NCI-H82 treated with DMSO at 0.1 percent for 48 hours (cell line): ENCODE data around the gene RAET1L.
"Not testable (repeated sequence)": the region's sequence is repeated elsewhere in the genome, so short reads cannot be mapped to it uniquely, and the experiment has no call there.

Source experiments
- DNase-seq: peaks from one replicate; lab custom pipeline; 2025; ENCODE audit not compliant: unreplicated experiment; lab: John Stamatoyannopoulos, UW

RAET1L gene

DNA sequence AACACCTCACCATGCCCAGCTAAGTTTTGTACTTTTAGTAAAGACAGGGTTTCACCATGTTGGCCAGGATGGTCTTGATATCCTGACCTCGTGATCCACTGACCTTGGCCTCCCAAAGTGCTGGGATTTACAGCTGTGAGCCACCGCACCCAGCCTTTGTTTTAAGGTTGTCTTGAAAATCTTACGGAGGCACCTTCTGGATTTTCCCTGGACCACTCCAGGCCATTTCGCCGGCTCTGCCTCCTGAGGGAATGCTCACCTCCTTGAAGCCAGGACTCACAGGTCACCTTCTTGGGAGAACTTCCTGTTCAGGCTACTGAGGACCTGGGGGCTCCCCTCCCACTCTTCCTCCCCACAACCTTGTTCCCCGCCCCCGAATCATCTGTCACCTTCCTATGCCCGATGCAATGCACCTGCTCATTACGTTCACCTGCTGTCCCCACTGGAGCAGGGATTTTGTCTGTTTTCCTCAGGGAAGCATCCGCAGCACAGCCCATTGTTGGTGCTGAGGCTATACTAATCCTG lies 19.4 kb upstream of the RAET1L start:
- no peak for DNase-seq

DNA sequence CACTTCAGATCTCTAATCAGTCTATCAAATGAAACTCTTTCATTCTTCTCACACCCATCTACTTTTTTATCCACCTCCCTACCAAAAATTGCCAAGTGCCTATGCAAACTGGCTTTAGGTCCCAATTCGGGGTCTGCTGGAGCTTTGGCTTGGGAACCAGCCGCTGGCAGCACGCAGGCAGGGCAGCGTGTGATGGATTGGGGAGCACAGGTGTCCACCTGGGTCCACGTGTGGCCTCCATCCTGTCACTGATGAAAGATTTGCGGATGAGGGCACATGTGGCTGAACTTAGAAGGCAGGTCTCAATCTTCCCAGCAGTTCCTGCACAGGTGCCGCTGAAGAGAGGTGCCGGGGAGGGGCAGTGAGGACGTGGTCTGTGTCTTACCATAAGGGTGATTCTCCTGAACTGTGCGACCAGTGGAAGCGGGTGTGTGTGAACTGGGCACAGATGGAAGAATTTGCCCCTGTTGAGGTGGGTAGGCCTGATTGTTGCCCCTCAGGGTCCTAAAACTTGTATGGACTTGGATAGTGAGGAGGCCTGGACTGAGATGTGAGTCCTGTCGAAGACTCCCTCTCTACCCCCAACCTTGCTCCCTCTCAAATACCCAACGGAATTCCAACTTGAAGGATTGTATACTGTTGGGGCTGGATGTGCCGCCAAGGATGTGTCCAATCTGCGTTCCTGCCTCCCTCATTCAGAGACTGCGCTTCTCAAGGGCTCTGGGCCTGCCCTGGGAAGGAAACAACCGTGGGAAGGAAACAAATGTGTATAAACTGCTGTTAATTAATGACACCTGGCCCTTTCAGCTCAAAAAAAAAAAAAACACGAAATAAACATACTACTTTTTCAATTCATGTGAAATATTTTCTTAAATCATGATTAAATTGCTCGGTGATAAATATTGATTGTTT lies 18.4 kb upstream of the RAET1L start:
- DNase-seq: no peak

DNA sequence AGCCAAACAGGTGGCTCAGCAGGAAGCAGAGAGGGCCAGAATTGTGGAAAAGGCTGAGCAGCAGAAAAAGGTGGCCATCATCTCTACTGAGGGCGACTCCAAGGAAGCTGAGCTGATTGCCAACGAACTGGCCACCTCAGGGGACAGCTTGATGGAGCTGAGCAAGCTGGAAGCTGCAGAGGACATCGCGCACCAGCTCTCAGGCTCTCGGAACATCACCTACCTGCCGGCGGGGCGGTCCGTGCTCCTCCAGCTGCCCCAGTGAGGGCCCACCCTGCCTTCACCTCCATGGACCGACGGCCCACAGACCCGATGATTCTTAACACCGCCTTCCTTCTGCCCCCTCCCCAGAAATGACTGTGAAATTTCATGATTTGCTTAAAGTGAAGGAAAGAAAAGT lies 17.8 kb upstream of the RAET1L start:
- DNase-seq: no peak

DNA sequence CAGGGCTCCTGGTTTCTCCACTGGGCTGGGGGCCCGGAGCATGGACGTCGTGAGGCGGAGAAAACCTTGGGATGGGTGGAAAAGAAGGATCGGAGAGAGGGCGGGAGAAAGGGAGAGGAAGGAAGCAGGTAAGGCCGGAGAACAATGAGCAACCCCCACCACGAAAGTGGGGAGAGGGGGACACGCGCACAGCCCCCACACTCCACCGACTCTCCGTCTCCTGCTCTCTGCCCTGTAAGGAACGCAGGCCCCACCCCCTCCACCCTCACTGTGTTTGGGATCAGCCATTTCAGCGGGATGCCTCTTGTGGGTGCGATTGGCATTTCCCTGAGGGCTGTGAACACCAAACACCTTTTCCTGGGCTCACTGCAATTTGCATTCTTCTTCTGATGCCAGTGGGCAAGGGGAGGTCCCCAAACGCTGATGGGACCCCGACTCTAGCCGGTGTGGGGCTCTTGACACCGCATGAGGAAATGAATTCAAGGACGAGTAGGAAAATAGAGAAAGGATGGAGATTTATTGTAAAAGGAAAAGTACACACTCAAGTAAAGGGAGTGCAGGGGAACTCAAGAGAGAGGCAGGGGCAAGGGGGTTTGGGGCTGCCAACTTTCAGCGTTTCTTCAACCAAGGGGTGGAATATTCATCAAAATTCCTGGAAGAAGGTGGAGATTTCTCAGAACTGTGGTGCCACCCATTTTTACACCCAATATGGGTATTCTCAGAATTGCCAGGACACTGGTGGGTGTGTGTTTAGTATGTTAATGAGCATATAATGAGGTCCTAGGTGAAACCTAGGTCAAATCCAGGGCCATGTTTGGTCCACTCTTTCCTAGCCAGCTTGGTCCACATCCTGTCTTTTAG lies 13.1 kb upstream of the RAET1L start:
- DNase-seq: no peak

DNA sequence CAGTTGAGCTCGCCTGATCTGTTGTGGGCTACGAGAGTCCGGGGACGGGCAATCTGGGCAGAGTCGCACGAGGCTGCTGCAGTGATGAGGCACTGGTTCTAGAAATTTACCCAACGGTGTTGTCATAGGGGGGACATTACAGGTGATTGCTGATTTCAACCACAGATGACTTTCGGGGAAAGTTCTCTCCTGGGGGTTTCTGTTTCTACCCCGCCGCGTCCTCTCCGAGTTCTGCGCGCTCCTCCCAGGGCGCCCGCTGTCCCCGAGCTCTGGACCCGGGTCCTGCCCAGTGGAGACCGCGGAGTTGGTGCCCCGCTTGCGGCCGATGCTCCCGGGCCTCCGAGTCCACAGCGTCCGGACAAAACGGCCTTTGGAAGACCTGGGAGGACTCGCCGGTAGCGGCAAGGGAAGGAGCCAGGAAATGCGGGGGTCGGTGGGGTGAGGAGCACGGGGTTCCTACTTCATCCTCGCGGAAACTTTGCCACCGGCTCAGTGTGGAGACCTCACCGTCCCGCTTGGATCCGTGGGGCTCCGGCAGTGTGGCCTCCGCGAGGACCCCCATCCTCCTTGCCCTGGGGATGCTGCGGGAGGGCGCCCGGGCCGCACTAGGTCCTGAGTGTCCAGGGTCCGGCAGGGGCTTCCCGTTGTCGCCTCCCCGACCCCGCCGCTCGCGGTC lies 12.3 kb upstream of the RAET1L start:
- no peak for DNase-seq

DNA sequence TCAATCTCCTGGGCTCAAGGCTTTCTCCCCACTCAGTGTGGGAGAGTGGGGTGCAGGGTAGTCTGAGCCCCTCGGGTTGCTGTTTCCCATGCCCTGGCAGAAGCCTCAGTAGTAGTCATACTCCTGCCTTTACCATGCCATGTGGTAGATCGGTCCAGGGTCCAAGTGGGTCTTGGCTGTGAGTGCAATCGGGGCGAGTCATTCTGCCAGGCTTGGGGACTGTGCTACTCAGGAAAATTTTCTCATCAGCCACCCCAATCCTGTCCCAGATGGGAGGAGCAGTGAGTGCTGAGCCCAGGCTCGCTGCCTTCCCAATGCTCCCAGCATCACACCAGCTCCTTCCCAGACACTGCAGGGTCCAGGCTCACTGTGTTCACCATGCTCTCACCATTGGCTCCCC lies 10.7 kb upstream of the RAET1L start:
- DNase-seq: no peak

DNA sequence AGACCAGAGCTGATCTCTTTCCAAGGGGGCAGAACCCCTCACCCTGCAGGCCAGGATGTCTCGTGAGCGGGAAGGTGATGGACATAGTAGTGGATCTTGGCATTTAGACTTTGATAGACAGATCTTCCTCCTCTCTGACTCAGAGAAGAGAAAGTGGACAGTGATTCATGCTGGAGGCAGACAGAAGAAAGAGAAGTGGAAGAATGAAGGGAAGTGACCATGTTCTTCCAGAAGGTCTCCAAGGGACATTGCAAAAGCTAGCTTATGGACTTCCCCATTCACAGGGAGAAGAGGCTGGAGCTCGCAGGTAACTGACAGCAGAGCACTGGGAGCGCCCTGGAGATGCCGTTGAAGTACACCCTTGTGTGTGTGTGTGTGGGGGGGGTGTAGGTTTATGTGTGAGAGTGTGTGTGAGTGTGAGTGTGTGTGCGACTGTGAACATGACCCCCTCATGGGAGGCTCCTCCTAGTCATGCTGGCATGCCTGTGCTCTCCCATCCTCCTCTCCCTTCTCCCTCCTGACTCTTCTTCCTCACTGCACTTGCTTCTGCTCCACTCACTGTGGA lies 8.0 kb upstream of the RAET1L start:
- no peak for DNase-seq

DNA sequence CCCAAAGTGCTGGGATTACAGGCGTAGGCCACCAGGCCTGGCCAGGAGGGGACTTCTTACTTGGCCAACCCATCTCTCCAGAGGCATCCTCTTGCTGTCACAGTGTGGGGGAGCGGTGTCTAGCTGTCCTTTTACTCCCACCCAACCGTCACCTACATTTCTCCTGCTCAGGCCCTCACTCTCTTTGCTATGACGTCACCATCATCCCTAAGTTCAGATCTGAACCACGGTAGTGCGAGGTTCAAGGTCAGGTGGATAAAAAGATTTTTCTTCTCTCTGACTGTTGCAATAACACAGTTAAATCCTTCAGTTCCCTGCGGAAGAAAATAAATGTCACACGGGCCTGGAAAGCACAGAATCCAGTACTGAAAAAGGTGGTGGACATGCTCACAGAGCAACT lies 7.3 kb upstream of the RAET1L start:
- no peak for DNase-seq

DNA sequence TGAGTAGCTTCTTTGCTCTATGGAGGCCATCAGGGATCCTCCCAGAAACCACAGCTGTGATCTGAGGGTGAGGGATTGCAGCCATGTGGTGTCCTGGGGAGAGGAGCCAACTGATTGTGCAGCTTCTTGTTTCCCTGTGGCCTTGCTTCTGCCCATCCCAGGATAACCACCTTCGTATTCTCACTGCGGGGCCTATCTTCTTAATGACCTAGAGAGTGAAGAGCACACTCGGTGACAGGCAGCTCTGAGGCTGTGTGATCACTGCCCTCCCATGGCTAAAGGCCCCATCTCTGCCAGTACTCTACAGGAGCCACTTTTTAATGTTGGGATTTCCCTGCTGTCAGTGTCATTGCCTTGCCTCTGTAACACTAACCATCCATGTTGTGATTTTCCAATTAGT lies 5.3 kb upstream of the RAET1L start:
- DNase-seq: no peak

DNA sequence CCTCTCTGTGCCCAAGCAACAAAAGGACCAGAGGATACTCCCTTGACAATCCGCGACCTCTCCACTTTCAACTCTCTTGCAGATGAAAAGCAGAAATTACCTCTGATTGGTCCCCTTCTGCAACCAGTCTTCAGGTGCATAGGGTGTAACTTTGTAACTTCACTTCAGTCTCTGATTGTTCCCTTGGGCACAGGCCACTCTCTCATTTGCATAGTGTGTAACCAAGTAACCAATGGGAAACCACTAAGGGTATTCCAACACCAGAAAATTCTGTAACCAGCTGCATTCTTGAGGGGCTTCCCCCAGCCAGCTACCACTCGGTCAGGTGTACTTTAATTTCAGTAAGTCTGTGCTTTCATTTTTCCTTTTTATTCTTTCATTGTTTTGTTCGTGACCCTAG lies 4.4 kb upstream of the RAET1L start:
- DNase-seq: no peak

DNA sequence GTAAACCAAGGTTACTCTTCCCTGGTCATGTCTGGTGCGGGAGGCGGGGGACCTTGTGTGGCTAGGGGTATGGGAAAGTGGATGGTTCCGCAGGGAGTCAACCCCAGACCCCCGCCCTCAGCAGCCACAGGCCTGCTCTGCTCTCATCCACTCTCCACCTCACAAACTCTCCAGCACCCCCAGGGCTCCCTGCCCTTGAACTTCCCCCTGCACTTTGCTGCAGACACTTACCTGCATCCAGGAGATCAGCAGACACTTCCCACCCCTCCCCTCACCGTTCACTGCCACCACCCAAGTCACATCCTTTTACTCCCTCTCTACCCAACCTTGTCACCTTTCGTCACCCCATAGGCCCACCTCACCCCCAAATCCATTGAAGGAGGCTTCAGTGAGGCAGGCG lies 3.9 kb upstream of the RAET1L start:
- no peak for DNase-seq

DNA sequence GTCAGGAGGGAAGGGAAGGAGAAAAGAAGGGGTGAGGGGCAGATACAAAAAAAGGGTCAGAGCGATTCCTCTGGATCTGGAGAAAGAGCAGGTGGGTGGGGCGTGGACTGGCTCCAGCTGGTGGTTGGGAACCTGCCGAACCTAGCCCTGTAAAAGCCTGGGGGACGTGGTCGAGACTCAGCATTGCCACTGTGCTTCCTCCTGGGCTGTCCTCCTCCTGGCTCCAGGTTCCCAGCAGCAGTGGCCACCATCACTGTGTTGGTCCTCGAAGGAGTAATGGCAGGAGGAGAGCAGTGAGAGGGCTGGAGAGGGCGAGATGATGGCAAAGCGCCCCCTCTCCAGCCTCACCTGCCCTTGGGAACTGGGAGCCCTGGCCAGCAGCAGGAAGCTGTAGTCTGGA lies 3.5 kb upstream of the RAET1L start:
- no peak for DNase-seq

DNA sequence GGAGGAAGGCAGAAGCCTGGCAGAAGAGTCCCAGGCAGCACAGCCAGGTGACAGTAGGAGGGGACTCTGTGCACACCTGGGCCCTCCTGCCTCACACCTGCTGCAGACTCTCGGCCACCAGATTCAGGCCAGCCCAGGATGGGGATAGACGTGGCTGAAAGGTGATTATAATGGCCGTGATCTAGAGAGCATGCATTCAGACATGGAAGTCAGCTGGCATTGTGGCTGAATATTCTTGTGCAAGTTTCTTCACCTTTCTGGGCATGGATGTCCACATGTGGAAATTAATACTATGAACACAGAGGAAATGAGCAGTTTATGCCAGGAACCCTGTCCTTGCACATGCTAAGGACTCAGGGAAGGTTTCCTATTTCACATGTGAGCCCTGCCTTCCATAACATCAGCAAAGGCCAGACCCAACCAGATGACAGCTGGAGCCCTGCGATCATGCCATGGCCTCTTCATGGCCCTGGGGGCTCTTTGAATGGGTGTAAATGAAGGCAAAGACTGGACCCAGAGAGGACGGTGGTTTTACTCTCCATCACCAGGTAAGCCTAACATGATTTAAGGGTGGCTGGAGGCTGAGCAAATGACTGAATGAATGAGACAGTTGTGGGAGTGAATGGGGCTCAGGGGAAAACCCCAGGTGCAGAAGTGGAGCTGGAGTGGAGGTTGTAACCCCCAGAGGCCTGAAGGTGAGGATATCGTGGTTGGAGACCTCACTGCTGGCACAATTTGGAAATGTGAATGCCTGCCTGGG lies 2.7 kb upstream of the RAET1L start:
- DNase-seq: no peak

DNA sequence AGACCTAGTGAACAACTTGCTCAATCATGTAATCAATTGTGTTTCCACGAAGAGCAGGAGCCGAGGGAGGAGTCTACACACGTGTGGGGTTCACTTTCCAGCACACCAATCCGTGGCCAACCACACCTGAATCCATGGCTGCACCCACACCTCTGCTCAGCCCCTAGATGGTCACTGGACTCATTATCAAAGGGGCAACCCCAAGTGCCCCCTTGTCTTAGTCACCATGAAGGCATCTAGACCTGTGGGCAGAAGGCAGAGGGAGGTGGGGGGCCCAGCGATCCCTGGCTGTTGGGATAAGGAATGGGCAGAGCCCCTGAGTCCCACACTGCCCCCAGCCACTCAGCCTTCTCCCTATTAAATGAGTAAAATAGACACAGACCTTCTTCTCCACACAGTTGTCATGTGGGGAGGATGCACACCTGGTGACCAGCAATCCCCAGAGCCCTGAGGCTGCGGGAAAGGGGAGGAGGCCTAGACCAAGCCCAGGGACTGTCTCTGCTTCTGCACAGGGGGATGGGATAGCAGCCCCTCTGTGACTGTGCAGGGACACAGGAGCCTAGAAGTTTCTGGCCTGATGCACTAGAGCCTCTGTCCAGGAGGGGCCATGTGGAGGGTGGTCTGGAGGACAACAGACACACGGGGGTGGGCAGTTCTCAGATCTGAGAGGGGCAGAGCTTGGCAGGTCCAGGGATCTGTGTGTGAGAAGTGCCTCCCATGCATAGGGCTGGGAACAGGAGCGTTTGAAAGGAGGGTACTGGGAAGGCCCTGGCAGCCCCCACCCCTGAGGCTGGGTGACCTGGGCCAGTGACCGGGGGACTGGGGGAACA lies 1.9 kb upstream of the RAET1L start:
- DNase-seq: no peak

DNA sequence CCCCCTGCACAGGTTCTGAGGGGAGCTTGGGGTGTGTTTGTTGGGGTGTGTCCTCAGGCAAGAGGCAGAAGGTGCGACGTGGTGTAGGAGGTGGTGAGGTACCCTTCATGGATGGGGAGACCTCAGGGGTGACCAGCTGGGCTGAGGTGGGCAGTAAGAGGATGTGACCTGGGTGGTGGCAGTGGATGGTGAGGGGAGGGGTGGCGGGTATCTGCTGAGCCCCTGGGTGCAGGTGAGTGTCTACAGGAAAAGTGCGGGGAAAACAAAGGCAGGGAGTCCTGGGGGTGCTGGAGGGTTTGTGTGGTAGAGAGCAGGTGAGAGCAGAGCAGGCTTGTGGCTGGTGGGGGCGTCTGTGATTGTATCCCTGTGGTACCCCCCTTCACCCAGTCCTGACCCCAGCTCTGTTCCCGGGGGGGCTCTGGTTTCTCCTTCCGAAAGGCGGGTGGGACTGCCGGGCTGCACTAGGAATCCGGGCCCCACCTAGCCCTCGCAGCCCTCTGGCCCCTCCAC lies 631 bp downstream of the RAET1L start:
- no peak for DNase-seq

DNA sequence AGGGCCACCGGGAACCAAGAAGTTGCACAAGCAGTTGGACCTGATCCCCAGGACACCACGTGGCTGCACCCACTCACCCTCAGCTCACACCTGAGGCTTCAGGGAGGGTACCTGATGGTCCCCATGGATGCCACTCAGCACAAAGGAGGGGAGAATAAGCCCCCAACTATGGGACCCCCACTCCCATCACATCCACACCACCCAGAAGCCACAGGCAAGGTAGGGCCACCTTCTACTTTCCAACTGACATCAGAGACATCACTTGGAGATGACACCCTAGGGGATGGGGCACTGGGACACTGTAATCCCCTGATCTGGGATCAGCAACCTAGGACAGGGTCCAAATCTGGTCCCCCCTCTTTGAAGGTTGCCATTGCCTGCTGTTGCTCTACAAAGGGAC lies 1.3 kb downstream of the RAET1L start:
- DNase-seq: not testable (repeated sequence)

DNA sequence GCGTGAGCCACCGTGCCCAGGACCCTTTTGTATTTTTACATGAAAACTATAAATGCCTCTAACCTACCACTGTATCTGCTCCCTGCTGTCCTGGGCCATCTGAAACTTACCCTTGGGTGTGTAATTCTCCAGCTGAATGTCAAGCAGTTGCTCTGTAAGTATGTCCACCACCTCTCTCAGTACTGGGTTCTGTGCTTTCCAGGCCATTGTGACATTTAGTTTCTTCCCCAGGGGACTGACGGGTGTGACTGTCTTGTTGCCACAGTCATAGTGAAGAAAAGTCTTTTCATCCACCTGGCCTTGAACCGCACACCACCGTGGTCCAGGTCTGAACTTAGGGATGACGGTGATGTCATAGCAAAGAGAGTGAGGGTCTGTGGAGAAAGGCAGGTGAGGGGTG lies 3.5 kb downstream of the RAET1L start:
- DNase-seq: not testable (repeated sequence)

DNA sequence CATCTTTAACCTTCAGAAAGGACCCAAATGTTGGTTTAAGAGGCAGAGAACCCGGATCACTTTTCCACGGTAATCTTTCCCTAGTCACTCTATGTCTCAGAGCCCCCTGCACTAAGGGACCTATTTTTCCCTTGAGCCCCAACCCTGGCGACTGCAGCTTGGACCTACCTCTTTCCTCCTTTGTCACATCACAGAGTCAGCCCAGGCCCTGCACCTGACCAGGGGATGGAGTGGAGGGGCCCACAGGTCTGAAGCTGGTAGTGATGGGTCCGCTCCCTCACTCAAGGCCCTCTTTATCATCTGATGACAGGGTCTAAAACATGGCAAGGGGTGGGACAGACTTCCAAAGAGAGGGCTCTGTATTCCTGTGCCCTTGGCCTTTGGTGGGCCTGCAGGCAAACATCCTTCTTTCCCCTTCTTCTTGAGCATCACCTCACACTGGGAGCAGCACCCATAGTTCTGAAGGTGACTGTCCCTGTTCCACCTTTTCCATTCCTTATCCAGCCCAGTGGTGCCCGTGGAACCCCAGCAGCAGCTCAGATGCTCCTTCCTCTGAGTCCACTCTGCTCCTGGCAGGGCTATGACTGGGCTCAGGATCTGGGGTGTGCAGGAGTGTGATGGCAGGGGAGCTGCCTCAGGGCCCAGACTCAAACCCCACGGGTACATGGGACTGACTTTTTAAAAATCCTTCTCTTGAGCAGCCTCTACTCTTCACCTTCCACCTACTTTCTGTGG lies 6.3 kb downstream of the RAET1L start:
- no peak for DNase-seq

DNA sequence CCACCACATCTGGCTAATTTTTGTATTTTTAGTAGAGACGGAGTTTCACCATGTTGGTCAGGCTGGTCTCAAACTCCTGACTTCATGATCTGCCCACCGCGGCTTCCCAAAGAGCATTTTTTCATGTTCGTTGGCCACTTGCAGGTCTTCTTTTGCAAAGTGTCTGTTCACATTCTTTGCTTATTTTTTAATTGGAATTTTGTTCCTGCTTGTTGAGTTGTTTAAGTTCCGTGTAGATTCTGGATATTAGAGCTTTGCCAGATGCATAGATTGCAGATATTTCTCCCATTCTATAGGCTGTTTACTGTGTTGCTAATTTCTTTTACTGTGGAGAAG lies 8.2 kb downstream of the RAET1L start:
- DNase-seq: not testable (repeated sequence)
